Prostate gland (tissue), 2 donors: ENCODE results near the gene RASSF5. TPM values are rescaled to one million over a fixed set of nuclear protein-coding genes. Genes with fewer than 3 reads are reported as not detected.

Experiments used
- DNase-seq: peaks from one replicate; pipeline ENCODE4 v3.0.0-alpha.2; 2019; ENCODE audit warnings: low spot score
- H3K27ac ChIP-seq, 2 donors: fragments of 200-600 bp; sonication (generic); 2 replicates each; pipeline ENCODE4 v1.5.1; 2017 to 2019
- H3K27me3 ChIP-seq: fragments of 200-600 bp; sonication (generic); replicated peaks from 2 replicates; pipeline ENCODE4 v1.5.1; 2019; ENCODE audit not compliant: insufficient read depth
- H3K36me3 ChIP-seq, 2 donors: fragments of 200-600 bp; sonication (generic); 1 replicate in 1 of 2; 2 replicates in 1 of 2; pipeline versions ENCODE4 v1.5.1 to v1.8.1; 2017 to 2019
- H3K4me1 ChIP-seq: fragments of 200-600 bp; sonication (generic); replicated peaks from 2 replicates; pipeline ENCODE4 v1.5.1; 2019
- H3K4me3 ChIP-seq, 2 donors: fragments of 200-600 bp; sonication (generic); 2 replicates each; pipeline ENCODE4 v1.5.1; 2017 to 2019
- H3K9me3 ChIP-seq: fragments of 200-600 bp; sonication (generic); 2 replicates; pipeline ENCODE4 v1.5.1; 2017
- CTCF ChIP-seq, 4 experiments: fragments of 200-600 bp in 2 of 4; fragments of 450-650 bp in 2 of 4; sonication (generic) in 2 of 4; IDR thresholded peaks; 1 replicate in 3 of 4; 2 replicates in 1 of 4; pipeline ENCODE4 v1.5.1; 2016 to 2019; ENCODE audit warnings: antibody characterized with exemption in 4 of 4, mild to moderate bottlenecking in 2 of 4, moderate library complexity in 2 of 4
- POLR2A ChIP-seq: fragments of 450-650 bp; IDR thresholded peaks from one replicate; pipeline ENCODE4 v1.6.1; 2016; ENCODE audit warnings: antibody characterized with exemption, mild to moderate bottlenecking
- POLR2AphosphoS5 ChIP-seq: sonication (generic); formaldehyde crosslinking; IDR thresholded peaks from one replicate; pipeline ENCODE4 v1.6.1; 2017; ENCODE audit warnings: antibody characterized with exemption
- WGBS: methylation state at CpG from one replicate; pipeline ENCODE4 v1.1.5; 2018; 5-methylcytosine and 5-hydroxymethylcytosine counted together
- intact Hi-C: fragments of 100-400 bp; cut with DNase I; formaldehyde crosslinking; loops from one replicate; pipeline ENCODE4 v1.14.2; 2022
- total RNA-seq, 2 donors: library from RNA; depleted of rRNA; stranded (reverse); fragments of >200 nt; gene quantifications; one replicate each; pipeline ENCODE4 v1.1.0, GENCODE V29; 2016

The RASSF5 gene
- total RNA-seq, 2 donors from 2014 or later: 22.2 to 42.5 TPM

- 77% methylated on average over 15 of the region's 15 CpGs for WGBS
- intact Hi-C loops: no loop called here
- H3K36me3 ChIP-seq: no peaks in the 10 kb centered on the region
- no peak overlapping the region for H3K27ac ChIP-seq
- H3K9me3 ChIP-seq: no peaks in the 10 kb centered on the region
- DNase-seq: no peak
- H3K4me3 ChIP-seq: no peak overlapping the region
- H3K27me3 ChIP-seq: no peaks in the 10 kb centered on the region
- no peaks in the 10 kb centered on the region for H3K4me1 ChIP-seq
- no peak for TF ChIP-seq POLR2AphosphoS5
- no peak for TF ChIP-seq POLR2A
- no peak for TF ChIP-seq CTCF (IDR thresholded peaks at IDR 0.05)
Measured at GRCh38 chr1:206486995-206487788, 20.1 kb upstream of the RASSF5 start.

DNA sequence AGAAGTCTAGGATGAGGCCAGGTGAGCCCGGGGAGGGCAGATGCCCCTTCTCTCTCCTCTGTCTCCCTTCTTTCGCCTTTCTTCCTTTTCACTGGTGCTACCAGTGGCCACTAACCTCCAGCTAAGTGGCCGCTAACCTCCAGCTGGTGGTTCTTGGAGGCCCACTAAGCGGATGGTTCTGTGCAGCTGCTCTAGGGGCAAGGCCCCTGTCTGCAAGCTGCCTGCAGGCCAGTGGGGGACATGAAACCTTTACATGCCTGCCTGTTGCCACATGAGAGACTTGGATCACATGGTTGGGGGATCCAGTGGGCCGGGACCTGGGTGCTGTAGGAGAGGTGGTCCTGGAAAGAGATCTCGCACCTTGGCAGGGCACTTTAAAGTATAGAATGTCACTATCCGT is 19.4 kb upstream of the RASSF5 start:
- Histone ChIP-seq H3K27me3 (no peaks in the 10 kb centered on the region), H3K36me3 (no peaks in the 10 kb centered on the region), H3K4me1 (no peaks in the 10 kb centered on the region), H3K4me3 (no peak overlapping the region), H3K27ac (no peak overlapping the region), H3K9me3 (no peaks in the 10 kb centered on the region)
- intact Hi-C loops: no loop called here
- 86% methylated on average over 7 of the region's 7 CpGs for WGBS
- DNase-seq: no peak
- TF ChIP-seq POLR2AphosphoS5 (no peak), CTCF (IDR thresholded peaks at IDR 0.05) (no peak), POLR2A (no peak)

GRCh38 chr1:206488466-206488865 is 18.9 kb upstream of the RASSF5 start:
- intact Hi-C loops: no loop called here
- no peak overlapping the region for H3K4me3 ChIP-seq
- no peaks in the 10 kb centered on the region for H3K4me1 ChIP-seq
- H3K9me3 ChIP-seq: no peaks in the 10 kb centered on the region
- H3K27me3 ChIP-seq: no peaks in the 10 kb centered on the region
- no peaks in the 10 kb centered on the region for H3K36me3 ChIP-seq
- H3K27ac ChIP-seq: no peak overlapping the region
- no peak for DNase-seq
- no peak for TF ChIP-seq CTCF (IDR thresholded peaks at IDR 0.05)
- no peak for TF ChIP-seq POLR2A
- no peak for TF ChIP-seq POLR2AphosphoS5
- 81% methylated on average over 3 of the region's 3 CpGs for WGBS

- H3K36me3 ChIP-seq: no peaks in the 10 kb centered on the region
- intact Hi-C loops: loop anchor here (2.0 to 10.0 kb wide), 2 partner anchors 95 to 485 kb away; partner anchors contain the start of gene FCAMR
- DNase-seq: peak; percentile 63
- H3K27me3 ChIP-seq: no peaks in the 10 kb centered on the region
- no peak overlapping the region for H3K4me3 ChIP-seq
- no peaks in the 10 kb centered on the region for H3K9me3 ChIP-seq
- no peaks in the 10 kb centered on the region for H3K4me1 ChIP-seq
- no peak overlapping the region for H3K27ac ChIP-seq
- TF ChIP-seq CTCF (IDR thresholded peaks at IDR 0.05): peak; percentile 73 to 95 (median 89)
- TF ChIP-seq POLR2AphosphoS5: peak; percentile 62
- TF ChIP-seq POLR2A: no peak
- WGBS: 54% methylated on average over 22 of the region's 22 CpGs
Measured at GRCh38 chr1:206489980-206490770, 17.2 kb upstream of the RASSF5 start.
